HCT116 (cell line): Measurements from ENCODE around the gene RCBTB2. TPM values are rescaled to one million over a fixed set of nuclear protein-coding genes. Genes with fewer than 3 reads are reported as not detected.

Source experiments
- ATAC-seq: fragments of 200-7000 bp; cut with Tn5 transposase; 2 replicates; pipeline ENCODE4 v1.9.1; 2020; ENCODE audit warnings: mild to moderate bottlenecking, moderate library complexity
- BruUV-seq: library from RNA; stranded (reverse); fragments of 400-500 nt; replicated peaks from 2 replicates; lab custom pipeline; 2021; lab: Mats Ljungman, UMichigan
- CTCF ChIA-PET: fragments of 300-600 bp; sonication (Branson Sonifier 250); formaldehyde crosslinking; loops from one replicate; lab custom pipeline; 2021; ENCODE audit warnings: antibody characterized with exemption; lab: Charles Lee
- POLR2A ChIA-PET: fragments of 300-600, 350-600 bp; sonication (Branson Sonifier 250); formaldehyde crosslinking; loops from one replicate; lab custom pipeline; 2021; ENCODE audit warnings: antibody characterized with exemption; lab: Charles Lee
- RAD21 ChIA-PET, 2 experiments: fragments of 300-600 bp; sonication (Branson Sonifier 250); formaldehyde crosslinking; loops; one replicate each; lab custom pipeline; 2023; ENCODE audit warnings: low total read pairs in 2 of 2; ENCODE audit not compliant: uncharacterized antibody in 2 of 2, unreplicated experiment in 2 of 2, low non-redundant PET in 1 of 2; lab: Charles Lee
- DNase-seq: peaks from one replicate; pipeline ENCODE4 v3.0.0-alpha.2; 2010; ENCODE audit warnings: low read depth, low spot score
- H2AFZ ChIP-seq: fragments of 200-600 bp; shearing (Covaris generic), sonication (generic); 2 replicates; pipeline ENCODE4 v1.6.1; 2017; ENCODE audit warnings: low read depth, mixed run types, mixed read lengths, antibody characterized with exemption, low read length; ENCODE audit not compliant: poor library complexity, severe bottlenecking
- H3K27ac ChIP-seq: 2 replicates; pipeline ENCODE4 v1.5.1; 2012; ENCODE audit warnings: low read depth, low read length
- H3K27me3 ChIP-seq: fragments of 200-600 bp; sonication (generic); 2 replicates; pipeline ENCODE4 v1.6.1; 2016; ENCODE audit warnings: mixed run types, low read length, mixed read lengths; ENCODE audit not compliant: insufficient read depth
- H3K36me3 ChIP-seq, 2 experiments: fragments of 200-500 bp in 1 of 2; fragments of 200-600 bp in 1 of 2; sonication (Bioruptor generic) in 1 of 2; sonication (generic) in 1 of 2; 2 replicates each; pipeline versions ENCODE4 v1.5.1 to v1.6.1; 2014 to 2016; ENCODE audit warnings: low read length in 2 of 2, inconsistent platforms in 1 of 2, mixed read lengths in 1 of 2, mixed run types in 1 of 2; ENCODE audit not compliant: insufficient read depth in 2 of 2, control insufficient read depth in 1 of 2
- H3K4me1 ChIP-seq, 2 experiments: fragments of 200-600 bp in 1 of 2; sonication (generic) in 1 of 2; 2 replicates each; pipeline versions ENCODE4 v1.5.1 to v1.6.1; 2012 to 2017; ENCODE audit warnings: low read length in 2 of 2, inconsistent platforms in 1 of 2, mild to moderate bottlenecking in 1 of 2, mixed read lengths in 1 of 2, mixed run types in 1 of 2, moderate library complexity in 1 of 2; ENCODE audit not compliant: insufficient read depth in 2 of 2, control insufficient read depth in 1 of 2
- H3K4me2 ChIP-seq: fragments of 200-600 bp; sonication (generic); 2 replicates; pipeline ENCODE4 v1.6.1; 2017; ENCODE audit warnings: mixed run types, low read length, mixed read lengths
- H3K4me3 ChIP-seq, 2 experiments: fragments of 200-600 bp in 1 of 2; sonication (generic) in 1 of 2; replicated peaks in 1 of 2; 2 replicates each; pipeline ENCODE4 v1.5.1; 2011 to 2016; ENCODE audit warnings: low read length in 2 of 2, control low read depth in 1 of 2, low read depth in 1 of 2, mild to moderate bottlenecking in 1 of 2, mixed read lengths in 1 of 2, mixed run types in 1 of 2
- H3K79me2 ChIP-seq: fragments of 200-600 bp; sonication (generic); 2 replicates; pipeline ENCODE4 v1.6.1; 2017; ENCODE audit warnings: mild to moderate bottlenecking, mixed run types, low read length, moderate library complexity, mixed read lengths; ENCODE audit not compliant: insufficient read depth
- H3K9ac ChIP-seq: fragments of 200-600 bp; sonication (generic); 2 replicates; pipeline ENCODE4 v1.6.1; 2016; ENCODE audit warnings: low read length, mixed read lengths
- H3K9me2 ChIP-seq: fragments of 200-600 bp; sonication (generic), shearing (Covaris generic); 2 replicates; pipeline ENCODE4 v1.6.1; 2017; ENCODE audit warnings: mixed run types, mild to moderate bottlenecking, moderate library complexity; ENCODE audit not compliant: insufficient read depth
- H3K9me3 ChIP-seq, 2 experiments: fragments of 200-500 bp in 1 of 2; fragments of 200-600 bp in 1 of 2; sonication (Bioruptor generic) in 1 of 2; sonication (generic) in 1 of 2; 2 replicates each; pipeline ENCODE4 v1.6.1; 2014 to 2017; ENCODE audit warnings: low read length in 2 of 2, mixed read lengths in 2 of 2, inconsistent platforms in 1 of 2, low read depth in 1 of 2, mild to moderate bottlenecking in 1 of 2, mixed run types in 1 of 2, moderate library complexity in 1 of 2; ENCODE audit not compliant: control insufficient read depth in 1 of 2, insufficient read depth in 1 of 2
- H4K20me1 ChIP-seq: fragments of 200-600 bp; sonication (generic), shearing (Covaris generic); 2 replicates; pipeline ENCODE4 v1.6.1; 2017; ENCODE audit warnings: mixed run types, mild to moderate bottlenecking, moderate library complexity; ENCODE audit not compliant: insufficient read depth
- ATF3 ChIP-seq: IDR thresholded peaks from 2 replicates; pipeline ENCODE4 v1.6.1; 2012
- CEBPB ChIP-seq: IDR thresholded peaks from 2 replicates; pipeline ENCODE4 v1.6.1; 2012; ENCODE audit warnings: low read depth
- EGR1 ChIP-seq: IDR thresholded peaks from 2 replicates; pipeline ENCODE4 v1.6.1; 2012; ENCODE audit warnings: low read depth
- ELF1 ChIP-seq: IDR thresholded peaks from 2 replicates; pipeline ENCODE4 v1.6.1; 2012; ENCODE audit warnings: low read depth, borderline replicate concordance
- EZH2 ChIP-seq: fragments of 200-600 bp; sonication (generic); IDR thresholded peaks from 2 replicates; pipeline ENCODE4 v1.6.1; 2017; ENCODE audit warnings: antibody characterized with exemption, mixed run types
- EZH2phosphoT487 ChIP-seq: fragments of 200-600 bp; IDR thresholded peaks from 2 replicates; pipeline ENCODE4 v1.6.1; 2018; ENCODE audit warnings: antibody characterized with exemption, borderline replicate concordance
- FOSL1 ChIP-seq: IDR thresholded peaks from 2 replicates; pipeline ENCODE4 v1.6.1; 2012; ENCODE audit warnings: low read depth
- JUND ChIP-seq: IDR thresholded peaks from 2 replicates; pipeline ENCODE4 v1.6.1; 2012
- MAX ChIP-seq: IDR thresholded peaks from 2 replicates; pipeline ENCODE4 v1.6.1; 2012
- POLR2A ChIP-seq: IDR thresholded peaks from 2 replicates; pipeline ENCODE4 v1.7.0; 2011; ENCODE audit warnings: borderline replicate concordance; ENCODE audit not compliant: insufficient read depth, insufficient read length; ENCODE audit errors: extremely low read depth
- POLR2AphosphoS5 ChIP-seq: IDR thresholded peaks from 2 replicates; pipeline ENCODE4 v1.6.1; 2011; ENCODE audit warnings: mild to moderate bottlenecking, low read depth, low read length, moderate library complexity
- RAD21 ChIP-seq: IDR thresholded peaks from 2 replicates; pipeline ENCODE4 v1.6.1; 2012; ENCODE audit warnings: low read depth, mild to moderate bottlenecking
- REST ChIP-seq: IDR thresholded peaks from 2 replicates; pipeline ENCODE4 v1.6.1; 2012; ENCODE audit warnings: low read depth
- SIN3A ChIP-seq: IDR thresholded peaks from 2 replicates; pipeline ENCODE4 v1.6.1; 2012; ENCODE audit warnings: low read depth
- SP1 ChIP-seq: IDR thresholded peaks from 2 replicates; pipeline ENCODE4 v1.6.1; 2012; ENCODE audit warnings: low read depth
- SRF ChIP-seq: IDR thresholded peaks from 2 replicates; pipeline ENCODE4 v1.6.1; 2012; ENCODE audit warnings: low read depth
- TCF7L2 ChIP-seq: IDR thresholded peaks from 2 replicates; pipeline ENCODE4 v1.7.0; 2011; ENCODE audit warnings: borderline replicate concordance, inconsistent platforms; ENCODE audit not compliant: insufficient read depth, insufficient read length; ENCODE audit errors: extremely low read depth
- ZBTB33 ChIP-seq: IDR thresholded peaks from 2 replicates; pipeline ENCODE4 v1.6.1; 2011; ENCODE audit warnings: mild to moderate bottlenecking, low read length, moderate library complexity; ENCODE audit not compliant: insufficient replicate concordance; ENCODE audit errors: extremely low read depth
- ZFX ChIP-seq: fragments of 450-650 bp; IDR thresholded peaks from 2 replicates; pipeline ENCODE4 v1.6.1; 2017
- ZNF274 ChIP-seq: fragments of 200-500 bp; sonication (Bioruptor generic); IDR thresholded peaks from 2 replicates; pipeline ENCODE4 v1.6.1; 2014; ENCODE audit warnings: mild to moderate bottlenecking, low read depth, low read length, inconsistent platforms
- intact Hi-C: fragments of 100-400 bp; cut with micrococcal nuclease; formaldehyde crosslinking; loops from 2 replicates; pipeline ENCODE4 v1.10.0; 2022
- total RNA-seq: library from RNA; stranded (reverse); gene quantifications from one replicate; pipeline ENCODE4 v1.2.1, GENCODE V29; 2021; ENCODE audit not compliant: unreplicated experiment

RCBTB2 gene
- total RNA-seq, 1 experiment from 2014 or later = 1.3 TPM

- H3K4me2 ChIP-seq = no peak overlapping the region
- no peak overlapping the region for H2AFZ ChIP-seq
- no peaks in the 10 kb centered on the region for H3K9me3 ChIP-seq
- no peaks in the 10 kb centered on the region for H3K27me3 ChIP-seq
- H3K27ac ChIP-seq = no peak overlapping the region
- no peaks in the 10 kb centered on the region for H4K20me1 ChIP-seq
- POLR2A ChIA-PET = no interaction called here
- RAD21 ChIA-PET = no interaction called here
- no peak for ATAC-seq
- no peak overlapping the region for H3K9ac ChIP-seq
- CTCF ChIA-PET = no interaction called here
- H3K36me3 ChIP-seq = no peaks in the 10 kb centered on the region
- H3K79me2 ChIP-seq = no peaks in the 10 kb centered on the region
- H3K9me2 ChIP-seq = no peaks in the 10 kb centered on the region
- intact Hi-C loops = no loop called here
- no peaks in the 10 kb centered on the region for H3K4me1 ChIP-seq
- DNase-seq = no peak
- TF ChIP-seq ELF1 (no peak), RAD21 (no peak), SRF (no peak), FOSL1 (no peak), SIN3A (no peak), SP1 (no peak), ZBTB33 (no peak), MAX (no peak), EZH2phosphoT487 (no peak), EGR1 (no peak), CEBPB (no peak), EZH2 (no peak), ZFX (no peak), POLR2A (no peak), JUND (no peak), ATF3 (no peak), TCF7L2 (no peak), REST (no peak), ZNF274 (no peak), POLR2AphosphoS5 (no peak)
- no peak overlapping the region for H3K4me3 ChIP-seq
- no TSS peak for BruUV-seq
Observed at GRCh38 chr13:48502601-48503319, 30.1 kb downstream of the RCBTB2 start.
